Adrenal gland (tissue), 12 donors: Measurements from ENCODE around the gene PINK1. TPM values are rescaled to one million over a fixed set of nuclear protein-coding genes. Genes with fewer than 3 reads are reported as not detected.

ENCODE experiments used
- DNase-seq, 7 donors: peaks; one replicate each; pipeline ENCODE4 v3.0.0-alpha.2; 2019 to 2020
- H3K27ac ChIP-seq, 5 donors: fragments of 200-600 bp; sonication (generic) in 4 of 5; 1 replicate in 3 of 5; 2 replicates in 2 of 5; pipeline versions ENCODE4 v1.5.1 to v1.8.0; 2016 to 2020; ENCODE audit warnings: mild to moderate bottlenecking in 1 of 5
- H3K27me3 ChIP-seq: fragments of 200-600 bp; 2 replicates; pipeline ENCODE4 v1.8.0; 2021
- H3K36me3 ChIP-seq, 2 donors: fragments of 200-600 bp; replicated peaks in 1 of 2; 1 replicate in 1 of 2; 2 replicates in 1 of 2; pipeline versions ENCODE4 v1.5.1 to v1.8.0; 2018 to 2022
- H3K4me1 ChIP-seq, 2 donors: fragments of 200-600 bp; replicated peaks in 1 of 2; 1 replicate in 1 of 2; 2 replicates in 1 of 2; pipeline versions ENCODE4 v1.5.1 to v1.8.0; 2018 to 2021
- H3K4me3 ChIP-seq, 4 donors: fragments of 200-600 bp; sonication (generic) in 3 of 4; one replicate each; pipeline ENCODE4 v1.5.1; 2016 to 2018
- H3K9me3 ChIP-seq, 3 donors: fragments of 200-600 bp; sonication (generic) in 1 of 3; replicated peaks in 1 of 3; 1 replicate in 2 of 3; 2 replicates in 1 of 3; pipeline versions ENCODE4 v1.5.1 to v1.8.0; 2016 to 2021
- CTCF ChIP-seq, 6 experiments: fragments of 450-650 bp in 4 of 6; fragments of 200-600 bp in 2 of 6; sonication (generic) in 1 of 6; IDR thresholded peaks; 1 replicate in 5 of 6; 2 replicates in 1 of 6; pipeline versions ENCODE4 v1.5.1 to v1.8.0; 2016 to 2021; ENCODE audit warnings: antibody characterized with exemption in 6 of 6, mild to moderate bottlenecking in 2 of 6, moderate library complexity in 1 of 6
- POLR2A ChIP-seq, 2 donors: fragments of 450-650 bp; IDR thresholded peaks; one replicate each; pipeline ENCODE4 v1.6.1; 2017; ENCODE audit warnings: antibody characterized with exemption in 2 of 2, mild to moderate bottlenecking in 2 of 2, moderate library complexity in 1 of 2
- WGBS, 4 donors: extraction: QIAGEN DNeasy Blood & Tissue Kit in 2 of 4; methylation state at CpG; one replicate each; pipeline versions ENCODE4 v1.1.5 to v1.1.7; 2013 to 2017; 5-methylcytosine and 5-hydroxymethylcytosine counted together
- intact Hi-C, 2 donors: fragments of 100-400 bp; cut with DNase I; formaldehyde crosslinking; loops; one replicate each; pipeline versions ENCODE4 v1.14.1 to v1.15.0; 2022 to 2023
- polyA plus RNA-seq, 3 donors: library from polyadenylated mRNA; stranded (reverse); fragments of 200-250 nt in 2 of 3; fragments of 350-450 nt in 1 of 3; fragmentation: Illumina TruSeq in 1 of 3; extraction: RNeasy Lipid Tissue Mini Kit (QIAGEN cat#74804) in 1 of 3; gene quantifications; one replicate each; pipeline ENCODE4 v1.2.3, GENCODE V29; 2013 to 2014
- total RNA-seq, 9 donors: library from RNA; depleted of rRNA in 4 of 9; stranded (reverse); fragments of >200 nt in 4 of 9; fragments of 120-200 nt in 1 of 9; fragmentation: NEBNext Ultra II Directional in 1 of 9; extraction: Animal tissue kit (Norgen Biotek cat#: 25700) in 1 of 9; gene quantifications; one replicate each; pipeline versions ENCODE4 v1.1.0 to v1.2.4, GENCODE V29; 2013 to 2023
- donor health status: healthy with polysubstance abuse.
- donor health status: Bipolar disorder and iron deficiency.
- donor health status: DM: yes; HTN: yes; CAD: no.
- donor health status: DM: no; HTN: no; CAD: no.
- donor health status: DM: no; HTN: no; CAD: no.
- donor health status: DM: yes; HTN: yes; CAD: no.

The PINK1 gene
- total and polyA plus RNA-seq, 12 donors = 98.4 to 586 (median 257) TPM

- peaks cover 0 to 5% of the 10 kb centered on the region in 2 donors for H3K4me1 ChIP-seq
- H3K27me3 ChIP-seq = no peaks in the 10 kb centered on the region
- WGBS, 4 donors = 88 to 93% (median 90%) methylated on average over 9 of the region's 9 CpGs
- DNase-seq = no peak
- H3K4me3 ChIP-seq = no peak overlapping the region
- intact Hi-C loops = loop anchor here (5.0 kb wide), 1 partner anchor 493 kb away; no protein-coding TSS in a partner anchor
- no peaks in the 10 kb centered on the region for H3K9me3 ChIP-seq
- TF ChIP-seq POLR2A (IDR thresholded peaks at IDR 0.05) (no peak), CTCF (IDR thresholded peaks at IDR 0.05) (no peak)
- H3K36me3 ChIP-seq = no peaks in the 10 kb centered on the region
- H3K27ac ChIP-seq = no peak overlapping the region
Measured at GRCh38 chr1:20699558-20699957, 66.3 kb downstream of the PINK1 start.

- intact Hi-C loops = no loop called here
- no peak for TF ChIP-seq POLR2A (IDR thresholded peaks at IDR 0.05)
- TF ChIP-seq CTCF (IDR thresholded peaks at IDR 0.05) = no peak
- no peak for DNase-seq
- Histone ChIP-seq H3K4me3 (no peak overlapping the region), H3K27me3 (no peaks in the 10 kb centered on the region), H3K4me1 (peaks cover 0 to 5% of the 10 kb centered on the region in 2 donors), H3K27ac (no peak overlapping the region), H3K36me3 (no peaks in the 10 kb centered on the region), H3K9me3 (no peaks in the 10 kb centered on the region)
- WGBS, 4 donors = 84 to 92% (median 89%) methylated on average over 11 to 17 of the region's 17 CpGs
Measured at GRCh38 chr1:20700636-20701215, 67.5 kb downstream of the PINK1 start.

Other genes with a start within 250 kb of the PINK1 start
- 10 to 100 TPM in 8 of 9 donors, under 1 TPM in 1; 0.89 to 68.7 (median 31.4) TPM for gene CAMK2N1, start 147.2 kb upstream of the PINK1 start, total RNA-seq
- 10 to 100 TPM; 25.6 to 36.1 (median 33.9) TPM for gene CAMK2N1, start 147.2 kb upstream of the PINK1 start, polyA plus RNA-seq
- 10 to 100 TPM; 23.8 to 48.0 (median 38.4) TPM for gene MUL1, start 125.3 kb upstream of the PINK1 start, total RNA-seq
- 10 to 100 TPM in 1 of 3 donors, 1 to 10 TPM in 2; 3.7 to 21.3 (median 5.3) TPM for gene MUL1, start 125.3 kb upstream of the PINK1 start, polyA plus RNA-seq
- 10 to 100 TPM in 8 of 9 donors, 1 to 10 TPM in 1; 2.2 to 67.7 (median 40.0) TPM for gene FAM43B, start 80.9 kb upstream of the PINK1 start, total RNA-seq
- gene FAM43B, start 80.9 kb upstream of the PINK1 start, polyA plus RNA-seq = 10 to 100 TPM in 2 of 3 donors, 1 to 10 TPM in 1; 5.1 to 54.9 (median 30.4) TPM
- gene CDA, start 44.4 kb upstream of the PINK1 start, total RNA-seq = 1 to 10 TPM in 7 of 9 donors, under 1 TPM in 1, not detected in 1; 0.33 to 4.8 (median 3.1) TPM
- gene CDA, start 44.4 kb upstream of the PINK1 start, polyA plus RNA-seq = 10 to 100 TPM in 2 of 3 donors, 1 to 10 TPM in 1; 5.3 to 11.8 (median 11.5) TPM
- gene DDOST, start 27.9 kb downstream of the PINK1 start, total RNA-seq = 100 to 1,000 TPM; 134 to 349 (median 205) TPM
- gene DDOST, start 27.9 kb downstream of the PINK1 start, polyA plus RNA-seq = 100 to 1,000 TPM; 123 to 221 (median 193) TPM
- 10 to 100 TPM; 23.6 to 66.9 (median 43.9) TPM for gene KIF17, start 84.5 kb downstream of the PINK1 start, total RNA-seq
- 10 to 100 TPM; 10.7 to 22.9 (median 16.6) TPM for gene KIF17, start 84.5 kb downstream of the PINK1 start, polyA plus RNA-seq
- 1 to 10 TPM in 1 of 9 donors, under 1 TPM in 5, not detected in 3; 0.06 to 1.9 (median 0.49) TPM for gene SH2D5, start 99.2 kb downstream of the PINK1 start, total RNA-seq
- under 1 TPM; 0.07 to 0.64 (median 0.17) TPM for gene SH2D5, start 99.2 kb downstream of the PINK1 start, polyA plus RNA-seq
- gene HP1BP3, start 153.8 kb downstream of the PINK1 start, total RNA-seq = 100 to 1,000 TPM; 124 to 229 (median 184) TPM
- gene HP1BP3, start 153.8 kb downstream of the PINK1 start, polyA plus RNA-seq = 100 to 1,000 TPM in 2 of 3 donors, 10 to 100 TPM in 1; 52.5 to 162 (median 114) TPM